Activated CD4-positive, alpha-beta T cell treated with anti-CD3 and anti-CD28 coated beads, Interleukin-2, Interleukin-6, amounts not matched to agents 100 ng/mL and 50 ng/mL, durations not matched to agents 16 hours and 8 hours (primary cell): Measurements from ENCODE around the gene TMEM183A.
"Not testable (repeated sequence)": the region's sequence is repeated elsewhere in the genome, so short reads cannot be mapped to it uniquely, and the experiment has no call there.

Experiments
- DNase-seq: peaks from one replicate; pipeline ENCODE4 v3.0.0-alpha.2; 2020

Gene TMEM183A

GRCh38 chr1:203006948-203007871, at the start of gene TMEM183A:
Gene TMEM183A, plus strand, starts transcription at chr1:203007374. Its CDS starts 92 bp downstream, at chr1:203007466.
- peak; percentile 98 for DNase-seq

GRCh38 chr1:202957733-202958543, 49.2 kb upstream of the TMEM183A start, which contains the start of gene ADIPOR1:
Gene ADIPOR1, minus strand, starts transcription at chr1:202958312. Its CDS starts 7,242 bp downstream, at chr1:202951070.
- DNase-seq = peak; percentile 94

- no peak for DNase-seq
Measured at GRCh38 chr1:202958544-202959275, 48.5 kb upstream of the TMEM183A start.

- DNase-seq = no peak
Measured at GRCh38 chr1:202959276-202959620, 47.9 kb upstream of the TMEM183A start.

GRCh38 chr1:202961220-202961880, 45.8 kb upstream of the TMEM183A start:
- no peak for DNase-seq

GRCh38 chr1:202964791-202965410, 42.3 kb upstream of the TMEM183A start:
- DNase-seq = no peak

- DNase-seq = no peak
Measured at GRCh38 chr1:202965422-202965821, 41.8 kb upstream of the TMEM183A start.

GRCh38 chr1:202966006-202966898, 40.9 kb upstream of the TMEM183A start:
- DNase-seq = no peak

- peak; percentile 47 for DNase-seq
Measured at GRCh38 chr1:202967684-202968281, 39.4 kb upstream of the TMEM183A start.

GRCh38 chr1:202968351-202968750, 38.8 kb upstream of the TMEM183A start:
- DNase-seq = no peak

- peak; percentile 60 for DNase-seq
Measured at GRCh38 chr1:202968895-202969295, 38.3 kb upstream of the TMEM183A start.

- DNase-seq = no peak
Measured at GRCh38 chr1:202972046-202972445, 35.1 kb upstream of the TMEM183A start.

GRCh38 chr1:202974856-202975255, 32.3 kb upstream of the TMEM183A start:
- no peak for DNase-seq

- no peak for DNase-seq
Measured at GRCh38 chr1:202976633-202977032, 30.5 kb upstream of the TMEM183A start.

- DNase-seq = no peak
Measured at GRCh38 chr1:202979459-202979858, 27.7 kb upstream of the TMEM183A start.

GRCh38 chr1:202981939-202982338, 25.2 kb upstream of the TMEM183A start:
- no peak for DNase-seq

- no peak for DNase-seq
Measured at GRCh38 chr1:202982715-202983430, 24.3 kb upstream of the TMEM183A start.

GRCh38 chr1:202986120-202986519, 21.1 kb upstream of the TMEM183A start:
- DNase-seq = not testable (repeated sequence)

- no peak for DNase-seq
Measured at GRCh38 chr1:202987255-202987654, 19.9 kb upstream of the TMEM183A start.
